HepG2 (cell line): ENCODE data around the gene HSD11B2. TPM values are rescaled to one million over a fixed set of nuclear protein-coding genes. Genes with fewer than 3 reads are reported as not detected.

Experiments used
- AGO2 ChIP-seq: fragments of 200-400 bp; formaldehyde crosslinking; optimal IDR thresholded peaks from 2 replicates; pipeline ENCODE3; 2017; ENCODE audit warnings: mild to moderate bottlenecking, low read depth, low read length, moderate library complexity
- CREM ChIP-seq, 2 experiments: sonication (generic) in 1 of 2; formaldehyde crosslinking in 1 of 2; IDR thresholded peaks; 2 replicates each; pipeline versions ENCODE4 v1.4.0 to v1.6.1; 2016 to 2020; ENCODE audit warnings: antibody characterized with exemption in 1 of 2, mild to moderate bottlenecking in 1 of 2, missing genetic modification reagents in 1 of 2
- ISX ChIP-seq: sonication (generic); formaldehyde crosslinking; conservative IDR thresholded peaks from 2 replicates; pipeline ENCODE4 v1.5.0; 2020; ENCODE audit warnings: missing genetic modification reagents
- PHB2 ChIP-seq: fragments of 450-650 bp; IDR thresholded peaks from 2 replicates; pipeline ENCODE4 v1.6.1; 2018; ENCODE audit not compliant: partially characterized antibody
- RFX3 ChIP-seq: IDR thresholded peaks from 2 replicates; pipeline ENCODE4 v1.6.1; 2016; ENCODE audit warnings: missing biosample characterization, missing genetic modification reagents
- ZNF720 ChIP-seq: sonication (generic); formaldehyde crosslinking; IDR thresholded peaks from 2 replicates; pipeline ENCODE4 v1.4.0; 2020; ENCODE audit warnings: missing genetic modification reagents
- ZNF788 ChIP-seq: sonication (generic); formaldehyde crosslinking; IDR thresholded peaks from 2 replicates; pipeline ENCODE4 v1.5.0; 2020; ENCODE audit warnings: mild to moderate bottlenecking, missing genetic modification reagents, borderline replicate concordance
- polyA plus RNA-seq, 8 experiments: library from polyadenylated mRNA; depleted of rRNA in 3 of 8; stranded (reverse) in 7 of 8; unstranded in 1 of 8; fragments of >200 nt; fragmentation: Illumina TruSeq in 4 of 8; extraction: Trizol in 4 of 8; gene quantifications; 2 replicates each; pipeline versions ENCODE4 v1.2.1 to v1.2.3, GENCODE V29; 2011 to 2016; ENCODE audit warnings: low read depth in 4 of 8, missing spikeins in 1 of 8, mixed read lengths in 1 of 8; ENCODE audit not compliant: insufficient read depth in 1 of 8
- total RNA-seq, 5 experiments: library from RNA; depleted of rRNA; stranded (reverse); fragments of >200 nt; fragmentation: Illumina TruSeq; extraction: Trizol; gene quantifications; 2 replicates each; pipeline ENCODE4 v1.2.3, GENCODE V29; 2016; ENCODE audit warnings: low read depth in 1 of 5
- TF ChIP-seq, protein P1 (sequence below): sonication (generic); formaldehyde crosslinking; IDR thresholded peaks from 2 replicates; pipeline ENCODE4 v1.8.1; 2023; ENCODE audit warnings: mild to moderate bottlenecking, missing genetic modification reagents, borderline replicate concordance
- TF ChIP-seq, protein P2 (sequence below): sonication (generic); formaldehyde crosslinking; IDR thresholded peaks from 2 replicates; pipeline ENCODE4 v1.4.0; 2020; ENCODE audit warnings: missing genetic modification reagents, borderline replicate concordance
- TF ChIP-seq, protein P3 (sequence below): IDR thresholded peaks from 2 replicates; pipeline ENCODE4 v1.6.1; 2016; ENCODE audit warnings: low read depth, borderline replicate concordance
- TF ChIP-seq, protein P4 (sequence below): sonication (generic); IDR thresholded peaks from 2 replicates; pipeline ENCODE4 v1.6.1; 2016; ENCODE audit warnings: low read depth, borderline replicate concordance
- TF ChIP-seq, protein P5 (sequence below): IDR thresholded peaks from 2 replicates; pipeline ENCODE4 v1.6.1; 2012; ENCODE audit warnings: inconsistent platforms
- TF ChIP-seq, protein P6 (sequence below): sonication (generic); formaldehyde crosslinking; IDR thresholded peaks from 2 replicates; pipeline ENCODE4 v1.4.0; 2020; ENCODE audit warnings: missing genetic modification reagents
- TF ChIP-seq, protein P7 (sequence below): IDR thresholded peaks from 2 replicates; pipeline ENCODE4 v1.6.1; 2016; ENCODE audit warnings: missing compliant biosample characterization, missing genetic modification reagents, borderline replicate concordance
- TF ChIP-seq, protein P8 (sequence below): sonication (generic); formaldehyde crosslinking; conservative IDR thresholded peaks from 2 replicates; pipeline ENCODE4 v1.8.0; 2022; ENCODE audit warnings: mild to moderate bottlenecking, moderate library complexity, missing genetic modification reagents
- TF ChIP-seq, protein P9 (sequence below): IDR thresholded peaks from 2 replicates; pipeline ENCODE4 v1.6.1; 2016; ENCODE audit warnings: missing biosample characterization, missing genetic modification reagents, low read depth

The HSD11B2 gene
- total and polyA plus RNA-seq, 2 of the 13 experiments (the other 11 are each of a cell fraction or from before 2014, with no cell fraction given): 8.9 to 13.6 TPM

DNA sequence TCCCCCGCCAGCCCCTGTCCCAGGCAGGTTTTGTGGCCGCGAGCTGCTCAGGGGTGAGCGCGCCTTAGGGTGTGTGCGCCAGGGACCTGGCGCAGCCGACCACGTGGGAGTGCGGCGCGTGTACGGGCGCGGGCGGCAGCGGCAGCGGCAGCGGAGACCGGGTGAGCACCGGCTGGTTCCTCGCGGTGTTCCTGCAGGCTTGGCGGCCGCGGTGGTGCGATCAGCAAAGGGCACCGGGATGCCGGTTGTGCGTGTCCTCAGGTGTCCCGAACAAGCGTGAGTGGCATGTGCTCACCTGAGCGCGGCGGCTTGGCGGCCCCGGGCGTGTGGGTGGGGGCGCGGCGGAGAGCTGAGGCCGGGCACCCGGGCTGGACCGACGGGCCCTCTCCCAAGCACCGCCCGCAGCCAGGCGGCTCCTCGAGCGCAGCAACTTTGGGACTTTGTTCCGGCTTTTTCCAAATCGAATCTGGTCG, 381 bp upstream of the HSD11B2 start (continued):
- TF ChIP-seq, protein P1, sequence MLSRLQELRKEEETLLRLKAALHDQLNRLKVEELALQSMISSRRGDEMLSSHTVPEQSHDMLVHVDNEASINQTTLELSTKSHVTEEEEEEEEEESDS (CRISPR knock-in tag): no peak
- peak; percentile 84; the same call in 1 of the 2 replicates for TF ChIP-seq ZNF788 (CRISPR knock-in tag)
- TF ChIP-seq, protein P2, sequence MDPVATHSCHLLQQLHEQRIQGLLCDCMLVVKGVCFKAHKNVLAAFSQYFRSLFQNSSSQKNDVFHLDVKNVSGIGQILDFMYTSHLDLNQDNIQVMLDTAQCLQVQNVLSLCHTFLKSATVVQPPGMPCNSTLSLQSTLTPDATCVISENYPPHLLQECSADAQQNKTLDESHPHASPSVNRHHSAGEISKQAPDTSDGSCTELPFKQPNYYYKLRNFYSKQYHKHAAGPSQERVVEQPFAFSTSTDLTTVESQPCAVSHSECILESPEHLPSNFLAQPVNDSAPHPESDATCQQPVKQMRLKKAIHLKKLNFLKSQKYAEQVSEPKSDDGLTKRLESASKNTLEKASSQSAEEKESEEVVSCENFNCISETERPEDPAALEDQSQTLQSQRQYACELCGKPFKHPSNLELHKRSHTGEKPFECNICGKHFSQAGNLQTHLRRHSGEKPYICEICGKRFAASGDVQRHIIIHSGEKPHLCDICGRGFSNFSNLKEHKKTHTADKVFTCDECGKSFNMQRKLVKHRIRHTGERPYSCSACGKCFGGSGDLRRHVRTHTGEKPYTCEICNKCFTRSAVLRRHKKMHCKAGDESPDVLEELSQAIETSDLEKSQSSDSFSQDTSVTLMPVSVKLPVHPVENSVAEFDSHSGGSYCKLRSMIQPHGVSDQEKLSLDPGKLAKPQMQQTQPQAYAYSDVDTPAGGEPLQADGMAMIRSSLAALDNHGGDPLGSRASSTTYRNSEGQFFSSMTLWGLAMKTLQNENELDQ (CRISPR knock-in tag): no peak
- no peak for TF ChIP-seq ZNF720 (CRISPR knock-in tag)
- TF ChIP-seq, protein P3, sequence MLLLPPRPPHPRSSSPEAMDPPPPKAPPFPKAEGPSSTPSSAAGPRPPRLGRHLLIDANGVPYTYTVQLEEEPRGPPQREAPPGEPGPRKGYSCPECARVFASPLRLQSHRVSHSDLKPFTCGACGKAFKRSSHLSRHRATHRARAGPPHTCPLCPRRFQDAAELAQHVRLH (CRISPR knock-in tag): 0 out of 2 replicates have a peak, but pooled peaks have one; percentile 47
- TF ChIP-seq, protein P4, sequence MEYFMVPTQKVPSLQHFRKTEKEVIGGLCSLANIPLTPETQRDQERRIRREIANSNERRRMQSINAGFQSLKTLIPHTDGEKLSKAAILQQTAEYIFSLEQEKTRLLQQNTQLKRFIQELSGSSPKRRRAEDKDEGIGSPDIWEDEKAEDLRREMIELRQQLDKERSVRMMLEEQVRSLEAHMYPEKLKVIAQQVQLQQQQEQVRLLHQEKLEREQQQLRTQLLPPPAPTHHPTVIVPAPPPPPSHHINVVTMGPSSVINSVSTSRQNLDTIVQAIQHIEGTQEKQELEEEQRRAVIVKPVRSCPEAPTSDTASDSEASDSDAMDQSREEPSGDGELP: peak; percentile 12; the same call in 1 of the 2 replicates
- TF ChIP-seq, protein P5, sequence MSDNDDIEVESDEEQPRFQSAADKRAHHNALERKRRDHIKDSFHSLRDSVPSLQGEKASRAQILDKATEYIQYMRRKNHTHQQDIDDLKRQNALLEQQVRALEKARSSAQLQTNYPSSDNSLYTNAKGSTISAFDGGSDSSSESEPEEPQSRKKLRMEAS: peak; percentile 96
- TF ChIP-seq, protein P6, sequence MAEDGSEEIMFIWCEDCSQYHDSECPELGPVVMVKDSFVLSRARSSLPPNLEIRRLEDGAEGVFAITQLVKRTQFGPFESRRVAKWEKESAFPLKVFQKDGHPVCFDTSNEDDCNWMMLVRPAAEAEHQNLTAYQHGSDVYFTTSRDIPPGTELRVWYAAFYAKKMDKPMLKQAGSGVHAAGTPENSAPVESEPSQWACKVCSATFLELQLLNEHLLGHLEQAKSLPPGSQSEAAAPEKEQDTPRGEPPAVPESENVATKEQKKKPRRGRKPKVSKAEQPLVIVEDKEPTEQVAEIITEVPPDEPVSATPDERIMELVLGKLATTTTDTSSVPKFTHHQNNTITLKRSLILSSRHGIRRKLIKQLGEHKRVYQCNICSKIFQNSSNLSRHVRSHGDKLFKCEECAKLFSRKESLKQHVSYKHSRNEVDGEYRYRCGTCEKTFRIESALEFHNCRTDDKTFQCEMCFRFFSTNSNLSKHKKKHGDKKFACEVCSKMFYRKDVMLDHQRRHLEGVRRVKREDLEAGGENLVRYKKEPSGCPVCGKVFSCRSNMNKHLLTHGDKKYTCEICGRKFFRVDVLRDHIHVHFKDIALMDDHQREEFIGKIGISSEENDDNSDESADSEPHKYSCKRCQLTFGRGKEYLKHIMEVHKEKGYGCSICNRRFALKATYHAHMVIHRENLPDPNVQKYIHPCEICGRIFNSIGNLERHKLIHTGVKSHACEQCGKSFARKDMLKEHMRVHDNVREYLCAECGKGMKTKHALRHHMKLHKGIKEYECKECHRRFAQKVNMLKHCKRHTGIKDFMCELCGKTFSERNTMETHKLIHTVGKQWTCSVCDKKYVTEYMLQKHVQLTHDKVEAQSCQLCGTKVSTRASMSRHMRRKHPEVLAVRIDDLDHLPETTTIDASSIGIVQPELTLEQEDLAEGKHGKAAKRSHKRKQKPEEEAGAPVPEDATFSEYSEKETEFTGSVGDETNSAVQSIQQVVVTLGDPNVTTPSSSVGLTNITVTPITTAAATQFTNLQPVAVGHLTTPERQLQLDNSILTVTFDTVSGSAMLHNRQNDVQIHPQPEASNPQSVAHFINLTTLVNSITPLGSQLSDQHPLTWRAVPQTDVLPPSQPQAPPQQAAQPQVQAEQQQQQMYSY (CRISPR knock-in tag): no peak
- TF ChIP-seq, protein P7, sequence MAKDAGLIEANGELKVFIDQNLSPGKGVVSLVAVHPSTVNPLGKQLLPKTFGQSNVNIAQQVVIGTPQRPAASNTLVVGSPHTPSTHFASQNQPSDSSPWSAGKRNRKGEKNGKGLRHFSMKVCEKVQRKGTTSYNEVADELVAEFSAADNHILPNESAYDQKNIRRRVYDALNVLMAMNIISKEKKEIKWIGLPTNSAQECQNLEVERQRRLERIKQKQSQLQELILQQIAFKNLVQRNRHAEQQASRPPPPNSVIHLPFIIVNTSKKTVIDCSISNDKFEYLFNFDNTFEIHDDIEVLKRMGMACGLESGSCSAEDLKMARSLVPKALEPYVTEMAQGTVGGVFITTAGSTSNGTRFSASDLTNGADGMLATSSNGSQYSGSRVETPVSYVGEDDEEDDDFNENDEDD (CRISPR knock-in tag): peak; percentile 76
- no peak for TF ChIP-seq ISX (CRISPR knock-in tag)
- no peak for TF ChIP-seq RFX3 (CRISPR knock-in tag)
- no peak for TF ChIP-seq CREM (IDR thresholded peaks at IDR 0.05)
- TF ChIP-seq CREM (CRISPR knock-in tag; IDR thresholded peaks at IDR 0.05): no peak
- TF ChIP-seq, protein P8, sequence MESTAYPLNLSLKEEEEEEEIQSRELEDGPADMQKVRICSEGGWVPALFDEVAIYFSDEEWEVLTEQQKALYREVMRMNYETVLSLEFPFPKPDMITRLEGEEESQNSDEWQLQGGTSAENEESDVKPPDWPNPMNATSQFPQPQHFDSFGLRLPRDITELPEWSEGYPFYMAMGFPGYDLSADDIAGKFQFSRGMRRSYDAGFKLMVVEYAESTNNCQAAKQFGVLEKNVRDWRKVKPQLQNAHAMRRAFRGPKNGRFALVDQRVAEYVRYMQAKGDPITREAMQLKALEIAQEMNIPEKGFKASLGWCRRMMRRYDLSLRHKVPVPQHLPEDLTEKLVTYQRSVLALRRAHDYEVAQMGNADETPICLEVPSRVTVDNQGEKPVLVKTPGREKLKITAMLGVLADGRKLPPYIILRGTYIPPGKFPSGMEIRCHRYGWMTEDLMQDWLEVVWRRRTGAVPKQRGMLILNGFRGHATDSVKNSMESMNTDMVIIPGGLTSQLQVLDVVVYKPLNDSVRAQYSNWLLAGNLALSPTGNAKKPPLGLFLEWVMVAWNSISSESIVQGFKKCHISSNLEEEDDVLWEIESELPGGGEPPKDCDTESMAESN (CRISPR knock-in tag): peak; percentile 92
- peak; percentile 62 for TF ChIP-seq AGO2
- no peak for TF ChIP-seq PHB2
- TF ChIP-seq, protein P9, sequence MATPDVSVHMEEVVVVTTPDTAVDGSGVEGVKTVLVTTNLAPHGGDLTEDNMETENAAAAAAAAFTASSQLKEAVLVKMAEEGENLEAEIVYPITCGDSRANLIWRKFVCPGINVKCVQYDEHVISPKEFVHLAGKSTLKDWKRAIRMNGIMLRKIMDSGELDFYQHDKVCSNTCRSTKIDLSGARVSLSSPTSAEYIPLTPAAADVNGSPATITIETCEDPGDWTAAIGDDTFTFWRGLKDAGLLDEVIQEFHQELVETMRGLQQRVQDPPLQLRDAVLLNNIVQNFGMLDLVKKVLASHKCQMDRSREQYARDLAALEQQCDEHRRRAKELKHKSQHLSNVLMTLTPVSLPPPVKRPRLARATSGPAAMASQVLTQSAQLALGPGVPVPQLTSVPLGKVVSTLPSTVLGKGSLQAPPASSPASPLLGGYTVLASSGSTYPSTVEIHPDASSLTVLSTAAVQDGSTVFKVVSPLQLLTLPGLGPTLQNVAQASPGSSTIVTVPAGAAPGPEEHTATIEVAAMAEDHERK: no peak
